BE2C (cell line): Measurements from ENCODE around the gene MYO3A.

Experiments used
- DNase-seq: peaks from one replicate; pipeline ENCODE4 v3.0.0-alpha.2; 2020
- H3K27me3 ChIP-seq: fragments of 250-450 bp; sonication (Bioruptor Pico); 2 replicates; pipeline ENCODE4 v1.5.1; 2020; ENCODE audit warnings: mild to moderate bottlenecking
- H3K36me3 ChIP-seq: fragments of 250-450 bp; sonication (Bioruptor Pico); 2 replicates; pipeline ENCODE4 v1.5.1; 2020; ENCODE audit warnings: mild to moderate bottlenecking
- H3K4me1 ChIP-seq: fragments of 250-450 bp; sonication (Bioruptor Pico); 2 replicates; pipeline ENCODE4 v1.5.1; 2020
- H3K4me3 ChIP-seq: 2 replicates; pipeline ENCODE4 v1.5.1; 2011; ENCODE audit warnings: low read depth, low read length
- H3K9me3 ChIP-seq: fragments of 250-450 bp; sonication (Bioruptor Pico); 2 replicates; pipeline ENCODE4 v1.5.1; 2020
- CTCF ChIP-seq: IDR thresholded peaks from 2 replicates; pipeline ENCODE4 v1.5.1; 2012; ENCODE audit warnings: mild to moderate bottlenecking, low read depth, low read length

MYO3A gene

DNA sequence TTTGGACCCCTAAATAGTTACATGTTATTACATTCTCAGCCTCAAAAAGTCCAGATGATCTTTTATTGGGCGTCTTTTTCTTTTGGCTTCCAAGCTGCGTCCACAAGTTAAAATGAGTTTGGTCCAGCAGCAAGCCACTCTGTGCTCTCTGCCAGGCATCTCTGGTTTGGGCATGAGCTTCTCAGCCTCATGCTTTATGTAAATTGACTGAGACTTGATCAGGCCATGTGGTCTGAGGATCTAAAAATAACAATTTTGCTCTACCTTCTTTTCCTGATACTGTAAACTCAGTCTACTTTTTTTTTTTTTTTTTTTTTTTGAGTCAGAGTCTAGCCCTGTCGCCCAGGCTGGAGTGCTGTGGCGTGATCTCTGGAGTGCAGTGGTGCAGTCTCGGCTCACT lies 298.1 kb downstream of the MYO3A start:
- Histone ChIP-seq H3K36me3 (no peaks in the 10 kb centered on the region), H3K9me3 (no peaks in the 10 kb centered on the region), H3K4me3 (no peak overlapping the region), H3K27me3 (no peaks in the 10 kb centered on the region), H3K4me1 (no peaks in the 10 kb centered on the region)
- no peak for TF ChIP-seq CTCF
- no peak for DNase-seq

GRCh38 chr10:26235761-26236160 lies 301.7 kb downstream of the MYO3A start:
- Histone ChIP-seq H3K27me3 (no peaks in the 10 kb centered on the region), H3K4me1 (no peaks in the 10 kb centered on the region), H3K36me3 (no peaks in the 10 kb centered on the region), H3K9me3 (no peaks in the 10 kb centered on the region), H3K4me3 (no peak overlapping the region)
- no peak for TF ChIP-seq CTCF
- no peak for DNase-seq

DNA sequence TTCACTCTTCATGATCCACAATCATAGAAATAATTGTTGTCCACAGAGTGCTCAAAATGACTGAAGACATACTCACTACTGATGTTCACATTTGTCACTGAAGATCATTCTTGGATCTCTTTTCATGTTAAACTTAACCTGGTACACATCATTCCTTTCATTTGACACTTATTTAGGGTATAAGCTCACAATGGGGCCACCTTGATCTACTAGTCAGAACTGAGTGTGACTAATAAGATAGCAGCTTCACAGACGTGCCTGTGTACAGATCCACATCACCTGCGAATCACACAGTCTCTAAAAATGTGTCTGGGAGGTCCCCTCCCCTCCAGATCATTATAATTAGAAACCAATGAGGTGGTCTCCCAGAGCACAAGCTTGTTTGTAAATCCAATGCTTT lies 304.3 kb downstream of the MYO3A start:
- Histone ChIP-seq H3K4me3 (no peak overlapping the region), H3K9me3 (no peaks in the 10 kb centered on the region), H3K4me1 (no peaks in the 10 kb centered on the region), H3K27me3 (no peaks in the 10 kb centered on the region), H3K36me3 (no peaks in the 10 kb centered on the region)
- TF ChIP-seq CTCF: no peak
- DNase-seq: no peak

DNA sequence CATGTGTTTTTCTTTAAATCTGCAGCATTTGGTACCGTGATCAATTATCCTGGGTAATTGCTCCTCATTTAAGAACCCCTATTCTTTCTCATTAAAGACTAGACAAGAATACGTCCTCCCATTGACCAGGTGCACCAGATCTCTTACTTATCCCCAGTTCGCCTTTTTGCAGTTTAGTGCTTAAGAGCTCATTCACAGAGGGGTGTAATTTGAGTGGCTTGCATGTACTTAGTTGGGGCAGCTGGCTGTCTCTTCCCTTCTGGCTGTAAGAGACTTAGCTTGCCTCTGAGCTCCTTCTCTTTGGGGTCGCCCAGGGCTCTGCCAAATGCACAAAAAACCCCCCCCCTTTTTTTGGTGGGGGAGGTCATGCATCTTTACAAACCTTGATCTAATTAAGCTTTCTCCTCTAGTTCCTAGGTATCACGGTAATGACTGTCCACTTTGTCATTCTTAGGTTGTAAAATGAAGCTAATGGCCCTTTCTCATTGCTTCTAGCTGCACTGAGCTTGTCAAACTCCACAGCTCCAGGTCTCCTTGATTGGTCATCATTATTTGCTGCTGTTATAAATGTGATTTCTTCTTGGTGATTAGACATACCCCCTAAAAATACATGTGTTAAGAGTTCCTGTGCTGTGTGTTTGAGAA lies 308.8 kb downstream of the MYO3A start:
- Histone ChIP-seq H3K9me3 (no peaks in the 10 kb centered on the region), H3K27me3 (no peaks in the 10 kb centered on the region), H3K36me3 (no peaks in the 10 kb centered on the region), H3K4me1 (no peaks in the 10 kb centered on the region), H3K4me3 (no peak overlapping the region)
- TF ChIP-seq CTCF: no peak
- DNase-seq: no peak

DNA sequence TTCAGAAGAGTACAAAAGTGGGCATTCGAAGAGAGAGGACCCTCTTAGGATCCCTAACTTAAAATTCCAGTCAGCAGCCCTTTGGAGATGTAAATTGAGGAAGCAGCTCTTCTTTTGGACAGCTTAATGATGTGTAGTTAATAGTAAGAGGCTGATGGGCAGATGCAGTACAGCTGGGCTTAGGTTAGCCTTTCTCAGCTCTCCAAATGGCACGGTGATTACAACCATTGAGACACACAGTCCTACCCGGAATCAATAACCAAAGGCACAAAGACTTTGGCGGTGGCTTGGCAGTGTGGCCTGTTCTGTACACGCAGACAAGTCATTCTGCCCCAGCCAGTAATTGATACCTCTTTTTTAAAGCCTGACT lies 309.3 kb downstream of the MYO3A start:
- no peak overlapping the region for H3K4me3 ChIP-seq
- no peak for DNase-seq

GRCh38 chr10:26249681-26250080 lies 315.7 kb downstream of the MYO3A start:
- DNase-seq: no peak
- TF ChIP-seq CTCF: no peak
- H3K27me3 ChIP-seq: no peaks in the 10 kb centered on the region

More for the DNA sequence above, 309.3 kb downstream of the MYO3A start:
- no peaks in the 10 kb centered on the region for H3K27me3 ChIP-seq
- H3K9me3 ChIP-seq: no peaks in the 10 kb centered on the region
- TF ChIP-seq CTCF: no peak
- no peaks in the 10 kb centered on the region for H3K4me1 ChIP-seq
- H3K36me3 ChIP-seq: no peaks in the 10 kb centered on the region

More at GRCh38 chr10:26249681-26250080, 315.7 kb downstream of the MYO3A start:
- Histone ChIP-seq H3K36me3 (no peaks in the 10 kb centered on the region), H3K4me1 (no peaks in the 10 kb centered on the region), H3K4me3 (no peak overlapping the region), H3K9me3 (no peaks in the 10 kb centered on the region)
